Anterior cingulate cortex (tissue), 58 donors: Measurements from ENCODE around the gene USP15.
"Not testable (repeated sequence)": the region's sequence is repeated elsewhere in the genome, so short reads cannot be mapped to it uniquely, and the experiment has no call there.

Source experiments
- DNase-seq, 58 donors: peaks; one replicate each; lab custom pipeline; 2025; lab: John Stamatoyannopoulos, UW

Gene USP15

DNA sequence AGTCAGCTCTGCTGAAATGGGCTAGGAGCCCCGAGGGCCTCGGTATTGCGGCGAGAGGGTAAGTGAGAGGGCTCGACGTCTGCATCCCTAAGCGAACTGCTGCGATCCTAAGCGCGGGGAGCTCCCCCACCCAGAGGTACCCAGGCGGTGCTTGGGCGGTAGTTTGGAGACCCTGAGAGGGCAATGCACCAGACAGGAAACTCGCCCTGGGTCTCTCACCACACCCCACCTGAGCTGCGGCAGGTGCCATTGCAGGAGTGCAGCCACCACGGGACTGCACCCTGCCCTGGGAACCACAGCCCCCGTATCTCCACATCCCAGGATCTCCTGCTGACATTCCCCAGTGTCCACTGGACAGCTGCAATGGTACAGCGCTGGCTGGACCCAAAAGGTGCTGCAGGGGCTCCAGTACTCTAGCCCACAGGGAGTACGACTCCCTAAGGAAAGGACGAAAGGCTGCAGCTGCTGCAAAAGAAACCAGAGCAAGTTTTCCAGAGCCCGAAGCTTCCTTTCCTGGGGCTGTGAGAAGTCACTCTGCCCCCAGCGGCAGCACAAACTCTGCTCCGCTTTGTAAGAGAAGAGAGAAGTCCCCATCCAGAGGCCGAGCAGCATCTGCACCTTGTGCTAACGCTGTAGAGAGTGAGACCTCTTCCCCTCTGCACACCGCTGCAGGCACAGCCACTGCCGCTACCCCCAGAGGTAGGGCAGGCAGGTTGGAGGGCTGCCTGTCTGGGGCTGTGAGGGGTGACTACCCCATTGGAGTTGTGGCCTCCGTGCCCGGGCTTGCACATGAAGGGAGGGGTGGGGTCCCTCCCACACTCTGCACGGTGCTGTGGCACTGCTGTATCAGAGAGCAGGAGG lies 175.3 kb downstream of the USP15 start:
- peak in 45 of 58 donors; percentile 1 to 61 (median 11) for DNase-seq

- DNase-seq = no peak
These were observed 175.9 kb downstream of the USP15 start for GRCh38 chr12:62436164-62436503.

DNA sequence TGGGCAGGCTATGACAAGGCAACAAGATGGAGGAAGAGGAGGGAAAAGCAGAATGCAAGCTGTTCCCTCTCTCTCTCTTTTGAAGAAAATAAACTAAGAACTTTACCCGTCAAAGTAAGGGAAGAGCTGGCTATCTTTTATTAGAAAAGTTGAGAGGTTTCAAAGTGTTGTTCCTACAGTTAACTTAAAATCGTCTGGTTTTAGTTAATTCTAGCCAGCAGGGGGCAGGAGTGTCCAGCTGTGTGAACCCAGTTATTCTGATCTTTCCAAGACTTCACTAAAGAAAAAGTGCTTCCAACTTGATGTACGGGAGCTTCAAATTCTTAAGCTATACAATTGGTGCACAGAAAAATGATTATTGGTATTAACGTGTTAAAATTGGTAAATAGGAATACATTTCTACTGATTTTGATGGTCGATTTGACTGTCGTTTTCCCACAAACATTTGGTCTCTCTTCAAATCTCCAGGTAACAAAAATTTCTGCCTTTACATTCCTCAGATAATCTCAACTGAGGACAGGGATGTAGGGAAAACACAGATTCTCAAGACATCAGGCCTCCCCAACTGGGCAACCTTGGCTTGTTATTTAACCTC lies 178.0 kb downstream of the USP15 start:
- DNase-seq = peak in 36 of 58 donors; percentile 0 to 62 (median 9)

GRCh38 chr12:62446754-62447452 lies 186.7 kb downstream of the USP15 start:
- no peak for DNase-seq

- no peak for DNase-seq
These were observed 188.2 kb downstream of the USP15 start for GRCh38 chr12:62448436-62448835.

- not testable (repeated sequence) for DNase-seq
These were observed 195.2 kb downstream of the USP15 start for GRCh38 chr12:62455429-62455828.

GRCh38 chr12:62458626-62459025 lies 198.4 kb downstream of the USP15 start:
- DNase-seq = no peak

DNA sequence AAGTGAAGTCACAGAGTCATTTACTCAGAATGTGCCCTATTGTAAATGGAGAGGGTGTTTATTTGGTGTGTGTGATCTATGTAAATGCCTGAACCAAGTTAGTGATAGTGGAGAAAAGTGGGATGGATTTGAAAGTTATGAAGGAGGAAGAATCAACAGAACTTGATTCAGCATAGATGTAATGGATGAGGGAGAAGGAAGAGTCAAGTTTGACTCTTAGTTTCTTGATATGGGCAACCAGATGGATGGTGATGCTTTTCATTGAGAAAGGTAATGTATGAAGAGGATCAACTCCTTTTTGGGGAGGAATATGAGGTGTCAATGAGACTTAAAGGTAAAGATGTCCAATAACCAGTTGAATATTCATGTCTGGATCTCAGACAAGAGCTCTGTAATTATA lies 199.8 kb downstream of the USP15 start:
- no peak for DNase-seq

GRCh38 chr12:62461171-62461837 lies 201.1 kb downstream of the USP15 start:
- not testable (repeated sequence) for DNase-seq

DNA sequence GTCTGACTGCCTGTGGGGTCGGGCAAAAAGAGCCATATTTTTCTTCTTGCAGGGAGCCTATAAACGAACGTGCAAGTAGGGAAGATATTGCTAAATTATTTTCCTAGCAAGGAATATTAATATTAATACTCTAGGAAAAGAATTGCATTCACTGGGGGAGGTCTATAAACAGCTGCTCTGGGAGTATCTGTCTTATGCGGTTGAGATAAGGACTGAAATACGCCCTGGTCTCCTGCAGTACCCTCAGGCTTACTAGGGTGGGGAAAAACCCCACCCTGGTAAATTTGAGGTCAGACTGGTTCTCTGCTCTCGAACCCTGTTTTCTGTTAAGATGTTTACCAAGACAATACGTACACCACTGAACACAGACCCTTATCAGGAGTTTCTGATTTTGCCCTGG lies 203.0 kb downstream of the USP15 start:
- DNase-seq = not testable (repeated sequence)
